Aorta (tissue), 5 donors: ENCODE data around the gene TCP11L1. TPM values are rescaled to one million over a fixed set of nuclear protein-coding genes. Genes with fewer than 3 reads are reported as not detected.
A peak's percentile ranks its signal among the peaks of the same experiment; 100 is the strongest.

Experiments used
- ATAC-seq: fragments of 200-7000 bp; cut with Tn5 transposase; one replicate; pipeline ENCODE4 v1.9.1; 2022; ENCODE audit warnings: moderate library complexity; ENCODE audit not compliant: low FRiP score
- DNase-seq, 2 donors: peaks; one replicate each; pipeline ENCODE4 v3.0.0-alpha.2; 2020
- H3K27ac ChIP-seq, 2 donors: one replicate each; pipeline ENCODE4 v1.5.1; 2013; ENCODE audit warnings: low read length in 2 of 2, mild to moderate bottlenecking in 2 of 2, moderate library complexity in 2 of 2, control low read depth in 1 of 2, inconsistent platforms in 1 of 2, low read depth in 1 of 2
- H3K27me3 ChIP-seq, 2 donors: one replicate each; pipeline ENCODE4 v1.6.1; 2013; ENCODE audit warnings: control low read depth in 1 of 2, low read length in 1 of 2, mild to moderate bottlenecking in 1 of 2, moderate library complexity in 1 of 2; ENCODE audit not compliant: insufficient read depth in 2 of 2, control insufficient read depth in 1 of 2
- H3K36me3 ChIP-seq, 2 donors: one replicate each; pipeline ENCODE4 v1.6.1; 2013; ENCODE audit warnings: control low read depth in 1 of 2, low read length in 1 of 2, mild to moderate bottlenecking in 1 of 2; ENCODE audit not compliant: insufficient read depth in 2 of 2, control insufficient read depth in 1 of 2
- H3K4me1 ChIP-seq, 2 donors: one replicate each; pipeline ENCODE4 v1.6.1; 2013; ENCODE audit warnings: low read length in 2 of 2, control low read depth in 1 of 2, mild to moderate bottlenecking in 1 of 2, moderate library complexity in 1 of 2; ENCODE audit not compliant: insufficient read depth in 2 of 2, control insufficient read depth in 1 of 2
- H3K4me3 ChIP-seq, 2 donors: one replicate each; pipeline ENCODE4 v1.5.1; 2013; ENCODE audit warnings: low read length in 2 of 2, control low read depth in 1 of 2, mild to moderate bottlenecking in 1 of 2
- H3K9me3 ChIP-seq: one replicate; pipeline ENCODE4 v1.6.1; 2013; ENCODE audit warnings: mild to moderate bottlenecking, low read length; ENCODE audit not compliant: control insufficient read depth
- WGBS, 2 donors: extraction: QIAGEN DNeasy Blood & Tissue Kit; methylation state at CpG; one replicate each; pipeline ENCODE4 v1.1.7; 2013; 5-methylcytosine and 5-hydroxymethylcytosine counted together
- intact Hi-C, 2 donors: fragments of 100-400 bp; cut with DNase I; formaldehyde crosslinking; loops; one replicate each; pipeline versions ENCODE4 v1.14.2 to v1.15.0; 2022
- polyA plus RNA-seq, 2 donors: library from polyadenylated mRNA; stranded (reverse); fragments of 200-250 nt; gene quantifications; one replicate each; pipeline ENCODE4 v1.2.3, GENCODE V29; 2013
- total RNA-seq, 2 donors: library from RNA; stranded (reverse); fragmentation: NEBNext Ultra II Directional; extraction: Animal tissue kit (Norgen Biotek cat#: 25700); gene quantifications; one replicate each; pipeline ENCODE4 v1.2.1, GENCODE V29; 2021
- donor health status: healthy with polysubstance abuse.
- donor health status: Bipolar disorder and iron deficiency.
- donor health status: DM: no; HTN: no; CAD: no.
- donor health status: DM: no; HTN: no; CAD: no.
- donor health status: DM: yes; HTN: yes; CAD: no.

The TCP11L1 gene
- total and polyA plus RNA-seq, 4 donors, result 10.8 to 39.4 (median 23.7) TPM

GRCh38 chr11:33057284-33057683 is 17.9 kb downstream of the TCP11L1 start:
- Histone ChIP-seq H3K4me1 (no peaks in the 10 kb centered on the region), H3K27me3 (no peaks in the 10 kb centered on the region), H3K36me3 (peaks cover 4 to 8% of the 10 kb centered on the region in 2 donors), H3K4me3 (no peak overlapping the region), H3K9me3 (no peaks in the 10 kb centered on the region), H3K27ac (no peak overlapping the region)
- intact Hi-C loops, result loop anchor here in 1 of 2 donors (5.0 kb wide), 1 partner anchor 95 kb away; no protein-coding TSS in a partner anchor
- DNase-seq (no peak), ATAC-seq (no peak)
- 91 to 93% methylated on average over 1 of the region's 1 CpG for WGBS, 2 donors

GRCh38 chr11:33059331-33060007 is 20.1 kb downstream of the TCP11L1 start:
- no peaks in the 10 kb centered on the region for H3K9me3 ChIP-seq
- no peak for ATAC-seq
- no peak overlapping the region for H3K4me3 ChIP-seq
- H3K36me3 ChIP-seq, result peaks cover 4 to 8% of the 10 kb centered on the region in 2 donors
- H3K4me1 ChIP-seq, result no peaks in the 10 kb centered on the region
- no peaks in the 10 kb centered on the region for H3K27me3 ChIP-seq
- H3K27ac ChIP-seq, result no peak overlapping the region
- DNase-seq, result no peak
- WGBS, 2 donors, result 60 to 68% methylated on average over 5 of the region's 5 CpGs
- intact Hi-C loops, result loop anchor here in 1 of 2 donors (5.0 kb wide), 1 partner anchor 97 kb away; no protein-coding TSS in a partner anchor

- Histone ChIP-seq H3K4me1 (no peaks in the 10 kb centered on the region), H3K27me3 (no peaks in the 10 kb centered on the region), H3K36me3 (peaks cover 4 to 8% of the 10 kb centered on the region in 2 donors), H3K27ac (no peak overlapping the region), H3K4me3 (no peak overlapping the region), H3K9me3 (no peaks in the 10 kb centered on the region)
- intact Hi-C loops, result no loop called here
- DNase-seq, result no peak
- no peak for ATAC-seq
- 89 to 96% methylated on average over 3 of the region's 3 CpGs for WGBS, 2 donors
Measured at GRCh38 chr11:33060271-33060670, 20.9 kb downstream of the TCP11L1 start.

GRCh38 chr11:33062137-33062536 is 22.8 kb downstream of the TCP11L1 start:
- peaks cover 4 to 11% of the 10 kb centered on the region in 2 donors for H3K36me3 ChIP-seq
- WGBS, 2 donors, result 47 to 54% methylated on average over 5 of the region's 5 CpGs

GRCh38 chr11:33063326-33063881 is 24.0 kb downstream of the TCP11L1 start:
- no peaks in the 10 kb centered on the region for H3K27me3 ChIP-seq
- H3K9me3 ChIP-seq, result no peaks in the 10 kb centered on the region
- DNase-seq, result no peak
- H3K4me1 ChIP-seq, result no peaks in the 10 kb centered on the region
- peaks cover 4 to 12% of the 10 kb centered on the region in 2 donors for H3K36me3 ChIP-seq
- WGBS, 2 donors, result 59 to 69% methylated on average over 3 of the region's 3 CpGs
- no peak overlapping the region for H3K27ac ChIP-seq
- ATAC-seq, result no peak
- intact Hi-C loops, result no loop called here
- no peak overlapping the region for H3K4me3 ChIP-seq

More at GRCh38 chr11:33062137-33062536, 22.8 kb downstream of the TCP11L1 start:
- no peak overlapping the region for H3K27ac ChIP-seq
- H3K4me3 ChIP-seq, result no peak overlapping the region
- no peaks in the 10 kb centered on the region for H3K4me1 ChIP-seq
- H3K27me3 ChIP-seq, result no peaks in the 10 kb centered on the region
- DNase-seq (no peak), ATAC-seq (no peak)
- intact Hi-C loops, result no loop called here
- H3K9me3 ChIP-seq, result no peaks in the 10 kb centered on the region

GRCh38 chr11:33064033-33064825 is 24.9 kb downstream of the TCP11L1 start:
- intact Hi-C loops, result loop anchor here in 1 of 2 donors (2.0 kb wide), 1 partner anchor 103 kb away; no protein-coding TSS in a partner anchor
- Histone ChIP-seq H3K27ac (no peak overlapping the region), H3K4me3 (no peak overlapping the region), H3K27me3 (no peaks in the 10 kb centered on the region), H3K9me3 (no peaks in the 10 kb centered on the region), H3K4me1 (no peaks in the 10 kb centered on the region), H3K36me3 (peaks cover 0 to 17% of the 10 kb centered on the region in 2 donors)
- ATAC-seq (no peak), DNase-seq (no peak)
- WGBS, 2 donors, result 55 to 58% methylated on average over 11 of the region's 11 CpGs

GRCh38 chr11:33064866-33065265 is 25.5 kb downstream of the TCP11L1 start:
- Histone ChIP-seq H3K4me3 (no peak overlapping the region), H3K27me3 (no peaks in the 10 kb centered on the region), H3K4me1 (no peaks in the 10 kb centered on the region), H3K9me3 (no peaks in the 10 kb centered on the region), H3K27ac (no peak overlapping the region), H3K36me3 (peaks cover 0 to 14% of the 10 kb centered on the region in 2 donors)
- intact Hi-C loops, result loop anchor here in 1 of 2 donors (2.0 kb wide), 1 partner anchor 104 kb away; no protein-coding TSS in a partner anchor
- ATAC-seq (no peak), DNase-seq (no peak)
- 91 to 92% methylated on average over 5 of the region's 5 CpGs for WGBS, 2 donors

- Histone ChIP-seq H3K9me3 (no peaks in the 10 kb centered on the region), H3K4me3 (no peak overlapping the region), H3K27me3 (no peaks in the 10 kb centered on the region), H3K27ac (no peak overlapping the region), H3K4me1 (no peaks in the 10 kb centered on the region), H3K36me3 (peaks cover 0 to 10% of the 10 kb centered on the region in 2 donors)
- intact Hi-C loops, result loop anchor here in 1 of 2 donors (2.0 kb wide), 1 partner anchor 105 kb away; no protein-coding TSS in a partner anchor
- ATAC-seq, result peak; percentile 73
- DNase-seq, result peak; percentile 77 to 82
- 65% methylated on average over 22 of the region's 22 CpGs for WGBS, 2 donors
Measured at GRCh38 chr11:33065445-33066178, 26.2 kb downstream of the TCP11L1 start.
